IgD-negative memory B cell (primary cell): Measurements from ENCODE around the gene STUM. TPM values are rescaled to one million over a fixed set of nuclear protein-coding genes. Genes with fewer than 3 reads are reported as not detected.

Source experiments
- H3K27ac Mint-ChIP-seq, 3 donors: one replicate each; pipeline ENCODE4 v1.8.0; 2020 to 2022; ENCODE audit warnings: mild to moderate bottlenecking in 3 of 3, mixed read lengths in 3 of 3, moderate library complexity in 1 of 3
- H3K27me3 Mint-ChIP-seq: one replicate; pipeline ENCODE4 v1.8.0; 2021; ENCODE audit warnings: mixed read lengths
- H3K36me3 Mint-ChIP-seq: one replicate; pipeline ENCODE4 v1.8.0; 2020; ENCODE audit warnings: mild to moderate bottlenecking, mixed read lengths
- H3K4me1 Mint-ChIP-seq, 3 donors: one replicate each; pipeline ENCODE4 v1.8.0; 2020 to 2022; ENCODE audit warnings: mixed read lengths in 3 of 3, mild to moderate bottlenecking in 1 of 3
- H3K4me3 Mint-ChIP-seq, 4 donors: one replicate each; pipeline ENCODE4 v1.8.0; 2020 to 2022; ENCODE audit warnings: mild to moderate bottlenecking in 4 of 4, mixed read lengths in 4 of 4, moderate library complexity in 3 of 4
- H3K9me3 Mint-ChIP-seq, 3 donors: one replicate each; pipeline ENCODE4 v1.8.0; 2020 to 2021; ENCODE audit warnings: mixed read lengths in 3 of 3, mild to moderate bottlenecking in 1 of 3
- polyA plus RNA-seq: library from polyadenylated mRNA; unstranded; fragments of 300-500 nt; fragmentation: Illumina TruSeq; gene quantifications from one replicate; pipeline ENCODE4 v1.2.3, GENCODE V29; 2021

Gene STUM
- polyA plus RNA-seq, 1 donor from 2014 or later: not detected

- H3K36me3 Mint-ChIP-seq: no peaks in the 10 kb centered on the region
- H3K4me1 Mint-ChIP-seq: no peaks in the 10 kb centered on the region
- no peak overlapping the region for H3K27ac Mint-ChIP-seq
- H3K4me3 Mint-ChIP-seq: no peak overlapping the region
- H3K9me3 Mint-ChIP-seq: no peaks in the 10 kb centered on the region
- no peaks in the 10 kb centered on the region for H3K27me3 Mint-ChIP-seq
Measured at GRCh38 chr1:226577401-226578180, 29.0 kb downstream of the STUM start.

- Mint-ChIP-seq H3K36me3 (no peaks in the 10 kb centered on the region), H3K9me3 (no peaks in the 10 kb centered on the region), H3K27ac (no peak overlapping the region), H3K4me3 (no peak overlapping the region), H3K4me1 (peaks cover 0 to 3% (median 0%) of the 10 kb centered on the region in 3 donors), H3K27me3 (no peaks in the 10 kb centered on the region)
Measured at GRCh38 chr1:226578946-226579578, 30.5 kb downstream of the STUM start.

GRCh38 chr1:226579781-226580323 is 31.3 kb downstream of the STUM start:
- no peaks in the 10 kb centered on the region for H3K9me3 Mint-ChIP-seq
- H3K27me3 Mint-ChIP-seq: no peaks in the 10 kb centered on the region
- H3K4me1 Mint-ChIP-seq: peaks cover 0 to 3% (median 0%) of the 10 kb centered on the region in 3 donors
- H3K27ac Mint-ChIP-seq: peak overlapping the region in 1 of 3 donors; percentile 11
- H3K4me3 Mint-ChIP-seq: no peak overlapping the region
- H3K36me3 Mint-ChIP-seq: no peaks in the 10 kb centered on the region

- Mint-ChIP-seq H3K9me3 (no peaks in the 10 kb centered on the region), H3K36me3 (no peaks in the 10 kb centered on the region), H3K27ac (no peak overlapping the region), H3K4me3 (no peak overlapping the region), H3K27me3 (no peaks in the 10 kb centered on the region), H3K4me1 (peaks cover 0 to 3% (median 0%) of the 10 kb centered on the region in 3 donors)
Measured at GRCh38 chr1:226580625-226581270, 32.2 kb downstream of the STUM start.

GRCh38 chr1:226581650-226582330 is 33.2 kb downstream of the STUM start:
- Mint-ChIP-seq H3K9me3 (no peaks in the 10 kb centered on the region), H3K36me3 (no peaks in the 10 kb centered on the region), H3K27ac (peak overlapping the region in 1 of 3 donors; percentile 32), H3K27me3 (no peaks in the 10 kb centered on the region), H3K4me1 (peaks cover 0 to 3% (median 0%) of the 10 kb centered on the region in 3 donors), H3K4me3 (no peak overlapping the region)

- Mint-ChIP-seq H3K4me1 (peaks cover 0 to 3% (median 0%) of the 10 kb centered on the region in 3 donors), H3K27ac (no peak overlapping the region), H3K9me3 (no peaks in the 10 kb centered on the region), H3K36me3 (no peaks in the 10 kb centered on the region), H3K4me3 (no peak overlapping the region), H3K27me3 (no peaks in the 10 kb centered on the region)
Measured at GRCh38 chr1:226582966-226583365, 34.4 kb downstream of the STUM start.

- Mint-ChIP-seq H3K36me3 (no peaks in the 10 kb centered on the region), H3K4me1 (peaks cover 0 to 3% (median 0%) of the 10 kb centered on the region in 3 donors), H3K9me3 (no peaks in the 10 kb centered on the region), H3K4me3 (no peak overlapping the region), H3K27ac (no peak overlapping the region), H3K27me3 (no peaks in the 10 kb centered on the region)
Measured at GRCh38 chr1:226584164-226584563, 35.6 kb downstream of the STUM start.

GRCh38 chr1:226586116-226586515 is 37.6 kb downstream of the STUM start:
- Mint-ChIP-seq H3K27me3 (peaks cover 2% of the 10 kb centered on the region), H3K4me3 (no peak overlapping the region), H3K4me1 (peaks cover 0 to 3% (median 0%) of the 10 kb centered on the region in 3 donors), H3K9me3 (no peaks in the 10 kb centered on the region), H3K27ac (peak overlapping the region in 1 of 3 donors; percentile 40), H3K36me3 (no peaks in the 10 kb centered on the region)

GRCh38 chr1:226586650-226587422 is 38.3 kb downstream of the STUM start:
- peaks cover 0 to 4% (median 0%) of the 10 kb centered on the region in 3 donors for H3K4me1 Mint-ChIP-seq
- no peak overlapping the region for H3K27ac Mint-ChIP-seq
- peaks cover 2% of the 10 kb centered on the region for H3K27me3 Mint-ChIP-seq
- no peaks in the 10 kb centered on the region for H3K9me3 Mint-ChIP-seq
- H3K36me3 Mint-ChIP-seq: no peaks in the 10 kb centered on the region
- H3K4me3 Mint-ChIP-seq: no peak overlapping the region

- no peaks in the 10 kb centered on the region for H3K9me3 Mint-ChIP-seq
- H3K4me1 Mint-ChIP-seq: peaks cover 0 to 1% (median 0%) of the 10 kb centered on the region in 3 donors
- no peak overlapping the region for H3K4me3 Mint-ChIP-seq
- H3K27me3 Mint-ChIP-seq: peaks cover 7% of the 10 kb centered on the region
- H3K27ac Mint-ChIP-seq: no peak overlapping the region
- no peaks in the 10 kb centered on the region for H3K36me3 Mint-ChIP-seq
Measured at GRCh38 chr1:226588484-226588883, 39.9 kb downstream of the STUM start.

GRCh38 chr1:226589008-226589733 is 40.6 kb downstream of the STUM start:
- H3K4me1 Mint-ChIP-seq: peaks cover 0 to 1% (median 0%) of the 10 kb centered on the region in 3 donors
- H3K9me3 Mint-ChIP-seq: no peaks in the 10 kb centered on the region
- no peaks in the 10 kb centered on the region for H3K36me3 Mint-ChIP-seq
- H3K27ac Mint-ChIP-seq: no peak overlapping the region
- H3K4me3 Mint-ChIP-seq: no peak overlapping the region
- H3K27me3 Mint-ChIP-seq: peaks cover 13% of the 10 kb centered on the region

- Mint-ChIP-seq H3K4me3 (no peak overlapping the region), H3K4me1 (peaks cover 0 to 1% (median 0%) of the 10 kb centered on the region in 3 donors), H3K9me3 (peaks cover 0 to 3% (median 0%) of the 10 kb centered on the region in 3 donors), H3K36me3 (no peaks in the 10 kb centered on the region), H3K27me3 (peaks cover 18% of the 10 kb centered on the region), H3K27ac (no peak overlapping the region)
Measured at GRCh38 chr1:226590614-226591013, 42.0 kb downstream of the STUM start.

GRCh38 chr1:226593541-226593940 is 45.0 kb downstream of the STUM start:
- Mint-ChIP-seq H3K27me3 (peaks cover 18% of the 10 kb centered on the region), H3K4me3 (no peak overlapping the region), H3K9me3 (peaks cover 0 to 5% (median 2%) of the 10 kb centered on the region in 3 donors), H3K27ac (no peak overlapping the region), H3K36me3 (no peaks in the 10 kb centered on the region), H3K4me1 (peaks cover 3 to 4% (median 3%) of the 10 kb centered on the region in 3 donors)
